GM23338 (cell line): ENCODE results near the gene DCLK3. TPM values are rescaled to one million over a fixed set of nuclear protein-coding genes. Genes with fewer than 3 reads are reported as not detected.

Source experiments
- ATAC-seq: fragments of 200-7000 bp; cut with Tn5 transposase; 3 replicates; pipeline ENCODE4 v1.9.1; 2020
- DNase-seq: peaks from one replicate; pipeline ENCODE4 v3.0.0-alpha.2; 2015; ENCODE audit warnings: low spot score
- H2AFZ ChIP-seq: fragments of 200-600 bp; sonication (generic); 2 replicates; pipeline ENCODE4 v1.8.0; 2016; ENCODE audit warnings: antibody characterized with exemption, mild to moderate bottlenecking, moderate library complexity
- H3F3A ChIP-seq: fragments of 200-600 bp; sonication (generic); replicated peaks from 2 replicates; pipeline ENCODE4 v1.8.0; 2017; ENCODE audit warnings: antibody characterized with exemption, mixed run types, low read depth
- H3K27ac ChIP-seq: fragments of 200-600 bp; sonication (generic); 2 replicates; pipeline ENCODE4 v1.6.1; 2016; ENCODE audit warnings: low read depth
- H3K27me3 ChIP-seq: fragments of 200-600 bp; sonication (generic); 2 replicates; pipeline ENCODE4 v1.8.0; 2016; ENCODE audit warnings: mild to moderate bottlenecking, mixed run types, moderate library complexity; ENCODE audit not compliant: insufficient read depth
- H3K36me3 ChIP-seq: fragments of 200-600 bp; sonication (generic); 2 replicates; pipeline ENCODE4 v1.8.0; 2016; ENCODE audit warnings: mild to moderate bottlenecking; ENCODE audit not compliant: insufficient read depth
- H3K4me1 ChIP-seq: fragments of 200-600 bp; sonication (generic); 2 replicates; pipeline ENCODE4 v1.8.0; 2016; ENCODE audit warnings: mild to moderate bottlenecking, moderate library complexity; ENCODE audit not compliant: insufficient read depth
- H3K4me2 ChIP-seq: fragments of 200-600 bp; sonication (generic); 2 replicates; pipeline ENCODE4 v1.7.1; 2017; ENCODE audit warnings: mixed run types
- H3K4me3 ChIP-seq: fragments of 200-600 bp; sonication (generic); 2 replicates; pipeline ENCODE4 v1.6.1; 2016; ENCODE audit warnings: mixed run types
- H3K79me2 ChIP-seq: fragments of 200-600 bp; sonication (generic); replicated peaks from 2 replicates; pipeline ENCODE4 v1.8.0; 2017; ENCODE audit warnings: mild to moderate bottlenecking; ENCODE audit not compliant: insufficient read depth
- H3K9me2 ChIP-seq: fragments of 200-600 bp; sonication (generic); 2 replicates; pipeline ENCODE4 v1.8.0; 2017; ENCODE audit not compliant: insufficient read depth
- H4K20me1 ChIP-seq: fragments of 200-600 bp; sonication (generic); replicated peaks from 2 replicates; pipeline ENCODE4 v1.8.0; 2017; ENCODE audit warnings: mild to moderate bottlenecking; ENCODE audit not compliant: insufficient read depth
- H3K27ac Mint-ChIP-seq: 2 replicates; pipeline ENCODE4 v1.8.0; 2020; ENCODE audit warnings: inconsistent platforms, mild to moderate bottlenecking, moderate library complexity, mixed read lengths
- H3K27me3 Mint-ChIP-seq: 3 replicates; pipeline ENCODE4 v1.8.0; 2022; ENCODE audit warnings: low read depth, mild to moderate bottlenecking, moderate library complexity, mixed read lengths, inconsistent platforms; ENCODE audit not compliant: insufficient read depth, poor library complexity
- H3K36me3 Mint-ChIP-seq: 3 replicates; pipeline ENCODE4 v1.8.0; 2021; ENCODE audit warnings: low read depth, mild to moderate bottlenecking, inconsistent platforms, moderate library complexity, mixed read lengths
- H3K4me1 Mint-ChIP-seq: 3 replicates; pipeline ENCODE4 v1.8.0; 2020; ENCODE audit warnings: mild to moderate bottlenecking, inconsistent platforms, mixed read lengths
- H3K4me3 Mint-ChIP-seq: 3 replicates; pipeline ENCODE4 v1.8.0; 2021; ENCODE audit warnings: moderate library complexity, mild to moderate bottlenecking, inconsistent platforms, mixed read lengths
- H3K9me3 Mint-ChIP-seq: 3 replicates; pipeline ENCODE4 v1.8.0; 2020; ENCODE audit warnings: moderate library complexity, mild to moderate bottlenecking, inconsistent platforms, mixed read lengths
- CREB1 ChIP-seq: fragments of 250-450 bp; sonication (Bioruptor Pico); IDR thresholded peaks from 2 replicates; pipeline ENCODE4 v1.5.0; 2020; ENCODE audit warnings: low read depth, mild to moderate bottlenecking, moderate library complexity
- CTCF ChIP-seq, 2 experiments: fragments of 200-600 bp in 1 of 2; sonication (generic) in 1 of 2; conservative IDR thresholded peaks; 2 replicates each; pipeline versions ENCODE4 v1.5.1 to v1.6.1; 2016 to 2017; ENCODE audit warnings: antibody characterized with exemption in 2 of 2, low read depth in 2 of 2, mild to moderate bottlenecking in 2 of 2, moderate library complexity in 1 of 2
- ETS1 ChIP-seq: IDR thresholded peaks from 2 replicates; pipeline ENCODE4 v1.6.1; 2016; ENCODE audit warnings: antibody characterized with exemption
- EZH2 ChIP-seq: fragments of 200-600 bp; sonication (generic); IDR thresholded peaks from one replicate; pipeline ENCODE4 v1.8.0; 2017; ENCODE audit warnings: antibody characterized with exemption, mild to moderate bottlenecking, low read depth; ENCODE audit not compliant: unreplicated experiment
- EZH2phosphoT487 ChIP-seq: fragments of 200-600 bp; sonication (generic); IDR thresholded peaks from one replicate; pipeline ENCODE4 v1.8.1; 2018; ENCODE audit warnings: antibody characterized with exemption; ENCODE audit not compliant: unreplicated experiment
- JUNB ChIP-seq: IDR thresholded peaks from one replicate; pipeline ENCODE4 v1.6.1; 2016; ENCODE audit warnings: antibody characterized with exemption; ENCODE audit not compliant: unreplicated experiment
- NANOG ChIP-seq: IDR thresholded peaks from 2 replicates; pipeline ENCODE4 v1.6.1; 2016; ENCODE audit warnings: antibody characterized with exemption, borderline replicate concordance
- POLR2AphosphoS5 ChIP-seq: IDR thresholded peaks from 2 replicates; pipeline ENCODE4 v1.6.1; 2016; ENCODE audit warnings: antibody characterized with exemption, low read depth
- REST ChIP-seq: IDR thresholded peaks from one replicate; pipeline ENCODE4 v1.6.1; 2018; ENCODE audit warnings: antibody characterized with exemption; ENCODE audit not compliant: unreplicated experiment
- STAT1 ChIP-seq: IDR thresholded peaks from one replicate; pipeline ENCODE4 v1.6.1; 2016; ENCODE audit warnings: antibody characterized with exemption; ENCODE audit not compliant: unreplicated experiment
- ZNF114 ChIP-seq: fragments of 250-450 bp; sonication (Bioruptor Pico); IDR thresholded peaks from 2 replicates; pipeline ENCODE4 v1.5.0; 2020; ENCODE audit warnings: mild to moderate bottlenecking, moderate library complexity
- ZNF331 ChIP-seq: fragments of 250-450 bp; sonication (Bioruptor Pico); IDR thresholded peaks from 2 replicates; pipeline ENCODE4 v1.5.0; 2020; ENCODE audit warnings: low read depth, mild to moderate bottlenecking, moderate library complexity
- ZNF462 ChIP-seq: fragments of 250-450 bp; sonication (Bioruptor Pico); IDR thresholded peaks from 2 replicates; pipeline ENCODE4 v1.5.0; 2020; ENCODE audit warnings: mild to moderate bottlenecking, moderate library complexity
- polyA plus RNA-seq: library from polyadenylated mRNA; unstranded; fragments of >200 nt; fragmentation: Nextera tagmentation; extraction: Ambion mirVana; gene quantifications from 2 replicates; pipeline ENCODE4 v1.2.1, GENCODE V29; 2016
- total RNA-seq: library from RNA; depleted of rRNA; stranded (reverse); fragments of >200 nt; shearing (Covaris generic); gene quantifications from 2 replicates; pipeline ENCODE4 v1.2.3, GENCODE V29; 2014

The DCLK3 gene
- total and polyA plus RNA-seq, 2 experiments from 2014 or later = 0.40 to 0.66 TPM

- no peak for TF ChIP-seq ZNF462
- TF ChIP-seq ZNF114 = no peak
- no peak for TF ChIP-seq NANOG
- TF ChIP-seq REST = no peak
- no peak for TF ChIP-seq CREB1 (CRISPR knock-in tag)
- TF ChIP-seq STAT1 = no peak
- no peak for TF ChIP-seq JUNB
- no peak for TF ChIP-seq CTCF (conservative IDR thresholded peaks at IDR 0.05; ENCODE audit: low read depth in 2 of 2)
- TF ChIP-seq POLR2AphosphoS5 = no peak
- TF ChIP-seq EZH2 = no peak
- no peak for TF ChIP-seq ZNF331
- no peak for TF ChIP-seq EZH2phosphoT487
- no peak for TF ChIP-seq ETS1
- DNase-seq (no peak), ATAC-seq (no peak)
- H3K36me3 ChIP-seq = no peaks in the 10 kb centered on the region
- H3K27me3 Mint-ChIP-seq = peaks cover 3% of the 10 kb centered on the region
- peaks cover 4% of the 10 kb centered on the region; the same call in 1 of the 2 replicates for H3K9me2 ChIP-seq
- H3K4me1 ChIP-seq = peaks cover 7% of the 10 kb centered on the region; the same call in 1 of the 2 replicates
- H3K4me2 ChIP-seq = no peak overlapping the region
- H3K36me3 Mint-ChIP-seq = peaks cover 4% of the 10 kb centered on the region; the same call in 1 of the 3 replicates
- H3K27ac ChIP-seq = no peak overlapping the region
- H3K4me3 ChIP-seq = no peak overlapping the region
- H3K4me1 Mint-ChIP-seq = peaks cover 14% of the 10 kb centered on the region
- no peaks in the 10 kb centered on the region for H3K79me2 ChIP-seq
- no peak overlapping the region for H3K27ac Mint-ChIP-seq
- H4K20me1 ChIP-seq = no peaks in the 10 kb centered on the region
- peaks cover 12% of the 10 kb centered on the region; the same call in 2 of the 3 replicates for H3K9me3 Mint-ChIP-seq
- no peak overlapping the region for H2AFZ ChIP-seq
- H3K4me3 Mint-ChIP-seq = no peak overlapping the region
- no peaks in the 10 kb centered on the region for H3F3A ChIP-seq
- H3K27me3 ChIP-seq = no peaks in the 10 kb centered on the region
Measured at GRCh38 chr3:36803091-36803791, 38.9 kb upstream of the DCLK3 start.
